Calu3 (cell line): ENCODE measurements around the gene MACROD2. TPM values are rescaled to one million over a fixed set of nuclear protein-coding genes. Genes with fewer than 3 reads are reported as not detected.

Source experiments
- BruUV-seq: library from RNA; stranded (reverse); fragments of 400-500 nt; replicated peaks from 2 replicates; lab custom pipeline; 2021; lab: Mats Ljungman, UMichigan
- CTCF ChIA-PET: fragments of 300-600 bp; sonication (Branson Sonifier 250); formaldehyde crosslinking; loops from one replicate; lab custom pipeline; 2022; ENCODE audit warnings: antibody characterized with exemption; lab: Charles Lee
- DNase-seq: peaks from one replicate; pipeline ENCODE4 v3.0.0; 2022
- H3K27ac Mint-ChIP-seq: one replicate; pipeline ENCODE4 v1.8.0; 2022; ENCODE audit warnings: mixed read lengths; ENCODE audit not compliant: unreplicated experiment
- H3K27me3 Mint-ChIP-seq: one replicate; pipeline ENCODE4 v1.8.0; 2022; ENCODE audit warnings: mixed read lengths; ENCODE audit not compliant: unreplicated experiment
- H3K36me3 Mint-ChIP-seq: one replicate; pipeline ENCODE4 v1.8.0; 2022; ENCODE audit warnings: mild to moderate bottlenecking, moderate library complexity, mixed read lengths; ENCODE audit not compliant: insufficient read depth, unreplicated experiment
- H3K4me1 Mint-ChIP-seq: one replicate; pipeline ENCODE4 v1.8.0; 2022; ENCODE audit warnings: mild to moderate bottlenecking, low read depth, mixed read lengths; ENCODE audit not compliant: unreplicated experiment
- H3K4me3 Mint-ChIP-seq: one replicate; pipeline ENCODE4 v1.8.0; 2022; ENCODE audit warnings: mild to moderate bottlenecking, low read depth, moderate library complexity, mixed read lengths; ENCODE audit not compliant: unreplicated experiment
- H3K9me3 Mint-ChIP-seq: one replicate; pipeline ENCODE4 v1.8.0; 2022; ENCODE audit warnings: low read depth, mixed read lengths; ENCODE audit not compliant: unreplicated experiment
- CTCF ChIP-seq: fragments of 200-600 bp; IDR thresholded peaks from one replicate; pipeline ENCODE4 v1.8.0; 2022; ENCODE audit warnings: antibody characterized with exemption; ENCODE audit not compliant: unreplicated experiment
- intact Hi-C: fragments of 100-400 bp; cut with micrococcal nuclease; formaldehyde crosslinking; loops from one replicate; pipeline ENCODE4 v1.10.0; 2022; ENCODE audit not compliant: unreplicated experiment
- total RNA-seq: library from RNA; stranded (reverse); gene quantifications from 2 replicates; pipeline ENCODE4 v1.2.3, GENCODE V29; 2022

The MACROD2 gene
- total RNA-seq, 1 experiment from 2014 or later: 29.4 TPM

- H3K36me3 Mint-ChIP-seq: no peaks in the 10 kb centered on the region
- BruUV-seq: no TSS peak
- H3K9me3 Mint-ChIP-seq: peaks cover 2% of the 10 kb centered on the region
- no peak overlapping the region for H3K27ac Mint-ChIP-seq
- H3K27me3 Mint-ChIP-seq: no peaks in the 10 kb centered on the region
- no peaks in the 10 kb centered on the region for H3K4me1 Mint-ChIP-seq
- no peak overlapping the region for H3K4me3 Mint-ChIP-seq
- intact Hi-C loops: no loop called here
- DNase-seq: no peak
- CTCF ChIA-PET: no interaction called here
- no peak for TF ChIP-seq CTCF
Measured at GRCh38 chr20:14902432-14903089, 907.2 kb downstream of the MACROD2 start.

GRCh38 chr20:14906908-14907434, 911.7 kb downstream of the MACROD2 start:
- H3K36me3 Mint-ChIP-seq: no peaks in the 10 kb centered on the region
- CTCF ChIA-PET: no interaction called here
- H3K27ac Mint-ChIP-seq: no peak overlapping the region
- H3K4me1 Mint-ChIP-seq: peaks cover 9% of the 10 kb centered on the region
- intact Hi-C loops: no loop called here
- TF ChIP-seq CTCF: no peak
- no peaks in the 10 kb centered on the region for H3K9me3 Mint-ChIP-seq
- H3K27me3 Mint-ChIP-seq: no peaks in the 10 kb centered on the region
- no peak for DNase-seq
- no peak overlapping the region for H3K4me3 Mint-ChIP-seq
- BruUV-seq: no TSS peak

GRCh38 chr20:14910126-14910525, 914.8 kb downstream of the MACROD2 start:
- intact Hi-C loops: no loop called here
- peaks cover 9% of the 10 kb centered on the region for H3K4me1 Mint-ChIP-seq
- no peaks in the 10 kb centered on the region for H3K9me3 Mint-ChIP-seq
- CTCF ChIA-PET: no interaction called here
- H3K27ac Mint-ChIP-seq: no peak overlapping the region
- no peak for TF ChIP-seq CTCF
- BruUV-seq: no TSS peak
- H3K36me3 Mint-ChIP-seq: no peaks in the 10 kb centered on the region
- no peaks in the 10 kb centered on the region for H3K27me3 Mint-ChIP-seq
- DNase-seq: no peak
- no peak overlapping the region for H3K4me3 Mint-ChIP-seq

- no peak overlapping the region for H3K27ac Mint-ChIP-seq
- BruUV-seq: no TSS peak
- H3K4me1 Mint-ChIP-seq: peaks cover 3% of the 10 kb centered on the region
- intact Hi-C loops: no loop called here
- H3K9me3 Mint-ChIP-seq: no peaks in the 10 kb centered on the region
- H3K4me3 Mint-ChIP-seq: no peak overlapping the region
- no peak for DNase-seq
- CTCF ChIA-PET: no interaction called here
- no peaks in the 10 kb centered on the region for H3K36me3 Mint-ChIP-seq
- H3K27me3 Mint-ChIP-seq: no peaks in the 10 kb centered on the region
- no peak for TF ChIP-seq CTCF
Measured at GRCh38 chr20:14913896-14914620, 918.7 kb downstream of the MACROD2 start.
